WI38 (cell line): Measurements from ENCODE around the gene GMEB2.
"Not testable (repeated sequence)": the region's sequence is repeated elsewhere in the genome, so short reads cannot be mapped to it uniquely, and the experiment has no call there.

Experiments
- H3K4me3 ChIP-seq: 2 replicates; pipeline ENCODE4 v1.5.1; 2011; ENCODE audit warnings: low read depth, mild to moderate bottlenecking, control low read depth, low read length
- TF ChIP-seq, protein P1 (sequence below): IDR thresholded peaks from 2 replicates; pipeline ENCODE4 v1.5.1; 2012; ENCODE audit warnings: low read depth, mild to moderate bottlenecking, control low read depth, low read length

Gene GMEB2

GRCh38 chr20:63661108-63661507 is 34.2 kb upstream of the GMEB2 start:
- TF ChIP-seq, protein P1, sequence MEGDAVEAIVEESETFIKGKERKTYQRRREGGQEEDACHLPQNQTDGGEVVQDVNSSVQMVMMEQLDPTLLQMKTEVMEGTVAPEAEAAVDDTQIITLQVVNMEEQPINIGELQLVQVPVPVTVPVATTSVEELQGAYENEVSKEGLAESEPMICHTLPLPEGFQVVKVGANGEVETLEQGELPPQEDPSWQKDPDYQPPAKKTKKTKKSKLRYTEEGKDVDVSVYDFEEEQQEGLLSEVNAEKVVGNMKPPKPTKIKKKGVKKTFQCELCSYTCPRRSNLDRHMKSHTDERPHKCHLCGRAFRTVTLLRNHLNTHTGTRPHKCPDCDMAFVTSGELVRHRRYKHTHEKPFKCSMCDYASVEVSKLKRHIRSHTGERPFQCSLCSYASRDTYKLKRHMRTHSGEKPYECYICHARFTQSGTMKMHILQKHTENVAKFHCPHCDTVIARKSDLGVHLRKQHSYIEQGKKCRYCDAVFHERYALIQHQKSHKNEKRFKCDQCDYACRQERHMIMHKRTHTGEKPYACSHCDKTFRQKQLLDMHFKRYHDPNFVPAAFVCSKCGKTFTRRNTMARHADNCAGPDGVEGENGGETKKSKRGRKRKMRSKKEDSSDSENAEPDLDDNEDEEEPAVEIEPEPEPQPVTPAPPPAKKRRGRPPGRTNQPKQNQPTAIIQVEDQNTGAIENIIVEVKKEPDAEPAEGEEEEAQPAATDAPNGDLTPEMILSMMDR, result no peak
- no peak overlapping the region for H3K4me3 ChIP-seq

GRCh38 chr20:63660622-63661021 is 33.7 kb upstream of the GMEB2 start:
- no peak overlapping the region for H3K4me3 ChIP-seq
- TF ChIP-seq, protein P1, result no peak

- not testable (repeated sequence) for H3K4me3 ChIP-seq
Measured at GRCh38 chr20:63660174-63660573, 33.3 kb upstream of the GMEB2 start.

GRCh38 chr20:63659370-63659769 is 32.5 kb upstream of the GMEB2 start:
- TF ChIP-seq, protein P1, result no peak
- peak overlapping the region; percentile 88 for H3K4me3 ChIP-seq

GRCh38 chr20:63658749-63659187 is 31.9 kb upstream of the GMEB2 start:
- TF ChIP-seq, protein P1, result no peak
- peak overlapping the region; percentile 88 for H3K4me3 ChIP-seq

- TF ChIP-seq, protein P1, result no peak
- H3K4me3 ChIP-seq, result peak within 1 kb of the TSS; percentile 88
Measured at GRCh38 chr20:63657937-63658748, 31.2 kb upstream of the GMEB2 start, which contains the start of gene RTEL1. TSS of gene RTEL1 (plus strand) at chr20:63658312. CDS start at chr20:63659403, 1,091 bp downstream.

- H3K4me3 ChIP-seq, result peak overlapping the region; percentile 88
- TF ChIP-seq, protein P1, result no peak
Measured at GRCh38 chr20:63657260-63657936, 30.5 kb upstream of the GMEB2 start.
